ENCODE results near the gene UBAP2L. TPM values are rescaled to one million over a fixed set of nuclear protein-coding genes. Genes with fewer than 3 reads are reported as not detected.

The UBAP2L gene
- total RNA-seq, 2 experiments from 2014 or later, result 183 to 195 TPM

GRCh38 chr1:154207262-154207661 is 13.5 kb upstream of the UBAP2L start:
- TF ChIP-seq CTCF (IDR thresholded peaks at IDR 0.05), result no peak
- H3K36me3 Mint-ChIP-seq (ENCODE audit: low read depth), result peaks cover 43% of the 10 kb centered on the region
- H3K4me1 Mint-ChIP-seq (ENCODE audit: low read depth), result peaks cover 34% of the 10 kb centered on the region
- H3K27ac Mint-ChIP-seq, result peak overlapping the region; percentile 65
- H3K4me3 Mint-ChIP-seq, result no peak overlapping the region
- DNase-seq (no peak), ATAC-seq (no peak)
- CTCF ChIA-PET, result interaction anchor here (1.1 to 1.6 kb wide), 3 partner anchors 8 to 144 kb away, joined by 3 to 5 read pairs (median 4); no protein-coding TSS in a partner anchor
- POLR2A ChIA-PET, result interaction anchor here (0.5 to 1.5 kb wide), 11 partner anchors 9 to 62 kb away, joined by 3 to 6 read pairs (median 3); a partner anchor contains a TSS
- intact Hi-C loops (cut with micrococcal nuclease), result no loop called here
- no peaks in the 10 kb centered on the region for H3K9me3 Mint-ChIP-seq
- H3K27me3 Mint-ChIP-seq, result no peaks in the 10 kb centered on the region

- Mint-ChIP-seq H3K27ac (peak overlapping the region; percentile 86), H3K9me3 (no peaks in the 10 kb centered on the region), H3K27me3 (no peaks in the 10 kb centered on the region), H3K36me3 (ENCODE audit: low read depth) (peaks cover 54% of the 10 kb centered on the region), H3K4me3 (no peak overlapping the region), H3K4me1 (ENCODE audit: low read depth) (peaks cover 39% of the 10 kb centered on the region)
- intact Hi-C loops (cut with micrococcal nuclease), result no loop called here
- DNase-seq (no peak), ATAC-seq (no peak)
- TF ChIP-seq CTCF (IDR thresholded peaks at IDR 0.05), result no peak
- CTCF ChIA-PET, result interaction anchor here (3.9 kb wide), 1 partner anchor 10 kb away, joined by 19 read pairs; no protein-coding TSS in a partner anchor
- POLR2A ChIA-PET, result interaction anchor here (0.9 to 1.1 kb wide), 2 partner anchors 11 to 27 kb away, joined by 3 read pairs; a partner anchor contains a TSS
Measured at GRCh38 chr1:154208677-154209388, 11.9 kb upstream of the UBAP2L start.

- intact Hi-C loops (cut with micrococcal nuclease), result no loop called here
- Mint-ChIP-seq H3K27me3 (no peaks in the 10 kb centered on the region), H3K27ac (peak overlapping the region; percentile 6), H3K4me3 (no peak overlapping the region), H3K4me1 (ENCODE audit: low read depth) (peaks cover 34% of the 10 kb centered on the region), H3K9me3 (no peaks in the 10 kb centered on the region), H3K36me3 (ENCODE audit: low read depth) (peaks cover 49% of the 10 kb centered on the region)
- ChIA-PET CTCF (interaction anchor here (3.9 kb wide), 1 partner anchor 13 kb away, joined by 19 read pairs; no protein-coding TSS in a partner anchor), POLR2A (interaction anchor here (1.1 kb wide), 1 partner anchor 45 kb away, joined by 3 read pairs; no protein-coding TSS in a partner anchor)
- ATAC-seq (no peak), DNase-seq (no peak)
- no peak for TF ChIP-seq CTCF (IDR thresholded peaks at IDR 0.05)
Measured at GRCh38 chr1:154212083-154212482, 8.7 kb upstream of the UBAP2L start.

GRCh38 chr1:154213274-154213673 is 7.5 kb upstream of the UBAP2L start:
- Mint-ChIP-seq H3K27me3 (no peaks in the 10 kb centered on the region), H3K4me3 (no peak overlapping the region), H3K4me1 (ENCODE audit: low read depth) (peaks cover 39% of the 10 kb centered on the region), H3K36me3 (ENCODE audit: low read depth) (peaks cover 53% of the 10 kb centered on the region), H3K9me3 (no peaks in the 10 kb centered on the region), H3K27ac (peak overlapping the region; percentile 72)
- DNase-seq (no peak), ATAC-seq (peak; percentile 71)
- no peak for TF ChIP-seq CTCF (IDR thresholded peaks at IDR 0.05)
- intact Hi-C loops (cut with micrococcal nuclease), result no loop called here
- ChIA-PET POLR2A (interaction anchor here (0.7 to 0.9 kb wide), 3 partner anchors 8 to 110 kb away, joined by 3 read pairs; no protein-coding TSS in a partner anchor), CTCF (interaction anchor here (0.8 kb wide), 1 partner anchor 14 kb away, joined by 3 read pairs; no protein-coding TSS in a partner anchor)

GRCh38 chr1:154218545-154218944 is 2.2 kb upstream of the UBAP2L start:
- no peak for ATAC-seq
- DNase-seq, result no peak
- no peak for TF ChIP-seq CTCF (IDR thresholded peaks at IDR 0.05)
- ChIA-PET POLR2A (interaction anchor here (0.6 to 4.0 kb wide), 8 partner anchors 8 to 227 kb away, joined by 3 to 22 read pairs (median 4); no protein-coding TSS in a partner anchor), CTCF (interaction anchor here (0.9 to 2.6 kb wide), 5 partner anchors 11 to 116 kb away, joined by 3 to 10 read pairs (median 5); no protein-coding TSS in a partner anchor)
- peaks cover 52% of the 10 kb centered on the region for H3K4me1 Mint-ChIP-seq (ENCODE audit: low read depth)
- peaks cover 68% of the 10 kb centered on the region for H3K36me3 Mint-ChIP-seq (ENCODE audit: low read depth)
- intact Hi-C loops (cut with micrococcal nuclease), result no loop called here
- H3K9me3 Mint-ChIP-seq, result peaks cover 7% of the 10 kb centered on the region
- peak overlapping the region; percentile 98 for H3K27ac Mint-ChIP-seq
- no peaks in the 10 kb centered on the region for H3K27me3 Mint-ChIP-seq
- H3K4me3 Mint-ChIP-seq, result peak overlapping the region; percentile 96

Measured in activated CD8-positive, alpha-beta T cell treated with anti-CD3 and anti-CD28 coated beads for 36 hours (primary cell).